ENCODE results near the gene ELOB.
"Not testable (repeated sequence)": the region's sequence is repeated elsewhere in the genome, so short reads cannot be mapped to it uniquely, and the experiment has no call there.

The ELOB gene

GRCh38 chr16:2744711-2745110, 32.4 kb downstream of the ELOB start:
- no peak for DNase-seq

GRCh38 chr16:2743007-2743810, 33.9 kb downstream of the ELOB start:
- DNase-seq: no peak

- DNase-seq: no peak
Measured at GRCh38 chr16:2742323-2743006, 34.6 kb downstream of the ELOB start.

- no peak for DNase-seq
Measured at GRCh38 chr16:2741168-2741567, 35.9 kb downstream of the ELOB start.

GRCh38 chr16:2740476-2740875, 36.6 kb downstream of the ELOB start:
- no peak for DNase-seq

GRCh38 chr16:2739625-2740430, 37.3 kb downstream of the ELOB start:
- no peak for DNase-seq

GRCh38 chr16:2738615-2739014, 38.5 kb downstream of the ELOB start:
- no peak for DNase-seq

- DNase-seq: no peak
Measured at GRCh38 chr16:2737895-2738418, 39.1 kb downstream of the ELOB start.

GRCh38 chr16:2737238-2737605, 39.9 kb downstream of the ELOB start:
- DNase-seq: no peak

GRCh38 chr16:2736476-2737237, 40.4 kb downstream of the ELOB start:
- no peak for DNase-seq

- DNase-seq: no peak
Measured at GRCh38 chr16:2734844-2735515, 42.1 kb downstream of the ELOB start.

- DNase-seq: no peak
Measured at GRCh38 chr16:2728034-2728433, 49.0 kb downstream of the ELOB start.

- DNase-seq: no peak
Measured at GRCh38 chr16:2726923-2727322, 50.2 kb downstream of the ELOB start.

- no peak for DNase-seq
Measured at GRCh38 chr16:2724816-2725348, 52.2 kb downstream of the ELOB start.

- no peak for DNase-seq
Measured at GRCh38 chr16:2724088-2724676, 52.9 kb downstream of the ELOB start.

GRCh38 chr16:2721634-2722173, 55.4 kb downstream of the ELOB start:
- DNase-seq: not testable (repeated sequence)

Data from effector CD4-positive, alpha-beta T cell (primary cell).